Hematopoietic multipotent progenitor cell treated with erythropoietin and hydrocortisone succinate and interleukin-3 and kit ligand, for 6 days (in vitro differentiated cells): ENCODE results near the gene APOM.

Source experiments
- DNase-seq: peaks from one replicate; pipeline ENCODE4 v3.0.0-alpha.2; 2015

The APOM gene

GRCh38 chr6:31681135-31681671 lies 25.5 kb downstream of the APOM start:
- peak; percentile 73 for DNase-seq

- DNase-seq, result no peak
Observed at GRCh38 chr6:31683591-31683990, 27.9 kb downstream of the APOM start.

GRCh38 chr6:31686483-31686882 lies 30.8 kb downstream of the APOM start:
- peak; percentile 83 for DNase-seq

GRCh38 chr6:31687321-31687720 lies 31.6 kb downstream of the APOM start:
- no peak for DNase-seq

- DNase-seq, result no peak
Observed at GRCh38 chr6:31687860-31688693, 32.4 kb downstream of the APOM start.

GRCh38 chr6:31689249-31690110 lies 33.8 kb downstream of the APOM start:
- DNase-seq, result peak; percentile 29

GRCh38 chr6:31690231-31691077 lies 34.8 kb downstream of the APOM start:
- DNase-seq, result peak; percentile 79

GRCh38 chr6:31691078-31691463 lies 35.4 kb downstream of the APOM start:
- DNase-seq, result no peak

GRCh38 chr6:31691564-31692108 lies 35.9 kb downstream of the APOM start:
- no peak for DNase-seq

- DNase-seq, result no peak
Observed at GRCh38 chr6:31692353-31692752, 36.7 kb downstream of the APOM start.

- DNase-seq, result no peak
Observed at GRCh38 chr6:31692886-31693285, 37.2 kb downstream of the APOM start.

GRCh38 chr6:31693535-31693934 lies 37.8 kb downstream of the APOM start:
- DNase-seq, result no peak

- DNase-seq, result no peak
Observed at GRCh38 chr6:31697555-31697954, 41.9 kb downstream of the APOM start.

GRCh38 chr6:31700740-31701401 lies 45.2 kb downstream of the APOM start:
- no peak for DNase-seq

GRCh38 chr6:31701666-31702404 lies 46.1 kb downstream of the APOM start:
- DNase-seq, result peak; percentile 56

GRCh38 chr6:31702405-31702818 lies 46.7 kb downstream of the APOM start:
- DNase-seq, result no peak

- peak; percentile 99 for DNase-seq
Observed at GRCh38 chr6:31702819-31703716, 47.4 kb downstream of the APOM start, which contains the start of gene ABHD16A. TSS of gene ABHD16A (minus strand) at chr6:31703324. CDS start at chr6:31703281, 43 bp downstream.

- no peak for DNase-seq
Observed at GRCh38 chr6:31705931-31706330, 50.2 kb downstream of the APOM start.

- no peak for DNase-seq
Observed at GRCh38 chr6:31706599-31706998, 50.9 kb downstream of the APOM start, which contains the start of gene LY6G6F. TSS of gene LY6G6F (plus strand) at chr6:31706866. CDS start at chr6:31706907, 41 bp downstream.

- DNase-seq, result no peak
Observed at GRCh38 chr6:31707701-31708100, 52.0 kb downstream of the APOM start.
